Body of pancreas (tissue), 4 donors: ENCODE results near the gene SHLD1.
"Not testable (repeated sequence)": the region's sequence is repeated elsewhere in the genome, so short reads cannot be mapped to it uniquely, and the experiment has no call there.

Experiments used
- CTCF ChIP-seq, 7 experiments: fragments of 450-650 bp in 4 of 7; fragments of 200-600 bp in 3 of 7; sonication (generic) in 3 of 7; IDR thresholded peaks; one replicate each; pipeline ENCODE4 v1.5.1; 2016 to 2019; ENCODE audit warnings: antibody characterized with exemption in 7 of 7
- POLR2A ChIP-seq, 3 donors: fragments of 450-650 bp; IDR thresholded peaks; one replicate each; pipeline ENCODE4 v1.6.1; 2016; ENCODE audit warnings: antibody characterized with exemption in 3 of 3, mild to moderate bottlenecking in 2 of 3

GRCh38 chr20:5725183-5725463 is 25.1 kb upstream of the SHLD1 start:
- not testable (repeated sequence) for TF ChIP-seq CTCF, POLR2A (IDR thresholded peaks at IDR 0.05)
